Glomerular visceral epithelial cell (primary cell): Measurements from ENCODE around the gene DCP1B.

Source experiments
- DNase-seq: peaks from one replicate; pipeline ENCODE4 v3.0.0-alpha.2; 2016; ENCODE audit errors: extremely low spot score

DCP1B gene

DNA sequence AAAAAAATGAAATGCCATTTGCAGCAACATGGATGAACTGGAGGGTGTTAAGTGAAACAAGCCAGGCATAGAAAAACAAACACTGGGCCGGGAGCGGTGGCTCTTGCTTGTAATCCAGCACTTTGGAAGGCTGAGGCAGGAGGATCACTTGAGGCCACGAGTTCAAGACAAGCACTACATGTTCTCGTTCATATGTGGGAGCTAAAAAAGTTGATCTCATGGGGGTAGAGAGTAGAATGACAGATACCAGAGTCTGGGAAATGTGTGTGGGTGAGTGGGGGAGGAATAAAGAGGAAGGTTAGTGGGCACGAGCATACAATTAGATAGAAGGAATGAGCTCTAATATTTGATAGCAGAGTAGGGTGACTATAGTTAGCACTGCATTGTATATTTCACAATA is 107.3 kb downstream of the DCP1B start:
- no peak for DNase-seq
